Measurements from ENCODE around the gene UBA5.

- TF ChIP-seq GATA2 (IDR thresholded peaks at IDR 0.05; ENCODE audit: low read depth, low read length): no peak
- TF ChIP-seq GATA3 (IDR thresholded peaks at IDR 0.05; ENCODE audit: low read depth, low read length): no peak
Observed at GRCh38 chr3:132681421-132681820, 21.3 kb downstream of the UBA5 start.
